ENCODE measurements around the gene PEMT. TPM values are rescaled to one million over a fixed set of nuclear protein-coding genes. Genes with fewer than 3 reads are reported as not detected.

Gene PEMT
- total RNA-seq, 1 experiment from 2014 or later: 27.0 TPM

DNA sequence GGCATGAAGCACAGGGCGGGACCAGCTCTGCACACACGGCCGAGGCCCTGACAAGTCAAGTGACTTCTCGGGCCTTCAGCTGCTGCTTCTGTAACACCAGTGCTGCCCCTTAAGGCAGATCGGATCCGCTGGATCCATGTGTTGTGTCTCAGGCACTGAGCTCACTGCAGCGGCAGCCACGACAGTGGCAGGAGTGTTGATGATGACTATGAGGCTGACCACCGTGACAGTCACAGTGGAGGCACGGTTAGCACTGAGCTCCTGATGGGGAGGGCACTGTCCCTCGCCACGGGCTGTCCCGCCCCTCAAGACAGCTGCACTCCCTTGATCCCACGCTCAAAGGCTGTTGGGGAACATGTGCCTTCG is 29.4 kb downstream of the PEMT start:
- Histone ChIP-seq H3K36me3 (ENCODE audit: control insufficient read depth, insufficient read depth, low read length) (no peaks in the 10 kb centered on the region), H3K4me1 (ENCODE audit: control insufficient read depth, insufficient read depth, low read length) (no peaks in the 10 kb centered on the region), H3K27me3 (ENCODE audit: control insufficient read depth, insufficient read depth, low read length) (no peaks in the 10 kb centered on the region), H3K9me3 (ENCODE audit: control insufficient read depth, insufficient read depth, low read depth, low read length) (no peaks in the 10 kb centered on the region), H3K4me3 (ENCODE audit: low read depth in 2 of 2, low read length in 2 of 2) (no peak overlapping the region), H3K27ac (ENCODE audit: low read length) (no peak overlapping the region)
- no TSS peak for BruUV-seq (replicated peaks)
- DNase-seq (ENCODE audit: low read depth, low spot score): no peak
- ChIA-PET POLR2A (no interaction called here), CTCF (no interaction called here)
- intact Hi-C loops (cut with micrococcal nuclease; ENCODE audit: unreplicated experiment) (no loop called here), in situ Hi-C loops (cut with HindIII; ENCODE audit: low pct_unique_long_range_greater_than_20kb, low sequenced_read_pairs) (no loop called here)
- TF ChIP-seq, protein P1, sequence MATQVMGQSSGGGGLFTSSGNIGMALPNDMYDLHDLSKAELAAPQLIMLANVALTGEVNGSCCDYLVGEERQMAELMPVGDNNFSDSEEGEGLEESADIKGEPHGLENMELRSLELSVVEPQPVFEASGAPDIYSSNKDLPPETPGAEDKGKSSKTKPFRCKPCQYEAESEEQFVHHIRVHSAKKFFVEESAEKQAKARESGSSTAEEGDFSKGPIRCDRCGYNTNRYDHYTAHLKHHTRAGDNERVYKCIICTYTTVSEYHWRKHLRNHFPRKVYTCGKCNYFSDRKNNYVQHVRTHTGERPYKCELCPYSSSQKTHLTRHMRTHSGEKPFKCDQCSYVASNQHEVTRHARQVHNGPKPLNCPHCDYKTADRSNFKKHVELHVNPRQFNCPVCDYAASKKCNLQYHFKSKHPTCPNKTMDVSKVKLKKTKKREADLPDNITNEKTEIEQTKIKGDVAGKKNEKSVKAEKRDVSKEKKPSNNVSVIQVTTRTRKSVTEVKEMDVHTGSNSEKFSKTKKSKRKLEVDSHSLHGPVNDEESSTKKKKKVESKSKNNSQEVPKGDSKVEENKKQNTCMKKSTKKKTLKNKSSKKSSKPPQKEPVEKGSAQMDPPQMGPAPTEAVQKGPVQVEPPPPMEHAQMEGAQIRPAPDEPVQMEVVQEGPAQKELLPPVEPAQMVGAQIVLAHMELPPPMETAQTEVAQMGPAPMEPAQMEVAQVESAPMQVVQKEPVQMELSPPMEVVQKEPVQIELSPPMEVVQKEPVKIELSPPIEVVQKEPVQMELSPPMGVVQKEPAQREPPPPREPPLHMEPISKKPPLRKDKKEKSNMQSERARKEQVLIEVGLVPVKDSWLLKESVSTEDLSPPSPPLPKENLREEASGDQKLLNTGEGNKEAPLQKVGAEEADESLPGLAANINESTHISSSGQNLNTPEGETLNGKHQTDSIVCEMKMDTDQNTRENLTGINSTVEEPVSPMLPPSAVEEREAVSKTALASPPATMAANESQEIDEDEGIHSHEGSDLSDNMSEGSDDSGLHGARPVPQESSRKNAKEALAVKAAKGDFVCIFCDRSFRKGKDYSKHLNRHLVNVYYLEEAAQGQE (IDR thresholded peaks at IDR 0.05; ENCODE audit: insufficient read depth in 1 of 2, low read depth in 2 of 2, low read length in 1 of 2): no peak
- TF ChIP-seq TCF7L2 (IDR thresholded peaks at IDR 0.05; ENCODE audit: low read depth, low read length) (no peak), SIN3A (IDR thresholded peaks at IDR 0.05; ENCODE audit: borderline replicate concordance, insufficient read depth, low read depth, low read length) (no peak), POLR2AphosphoS5 (IDR thresholded peaks at IDR 0.05; ENCODE audit: low read depth, low read length) (no peak)
- TF ChIP-seq, protein P2, sequence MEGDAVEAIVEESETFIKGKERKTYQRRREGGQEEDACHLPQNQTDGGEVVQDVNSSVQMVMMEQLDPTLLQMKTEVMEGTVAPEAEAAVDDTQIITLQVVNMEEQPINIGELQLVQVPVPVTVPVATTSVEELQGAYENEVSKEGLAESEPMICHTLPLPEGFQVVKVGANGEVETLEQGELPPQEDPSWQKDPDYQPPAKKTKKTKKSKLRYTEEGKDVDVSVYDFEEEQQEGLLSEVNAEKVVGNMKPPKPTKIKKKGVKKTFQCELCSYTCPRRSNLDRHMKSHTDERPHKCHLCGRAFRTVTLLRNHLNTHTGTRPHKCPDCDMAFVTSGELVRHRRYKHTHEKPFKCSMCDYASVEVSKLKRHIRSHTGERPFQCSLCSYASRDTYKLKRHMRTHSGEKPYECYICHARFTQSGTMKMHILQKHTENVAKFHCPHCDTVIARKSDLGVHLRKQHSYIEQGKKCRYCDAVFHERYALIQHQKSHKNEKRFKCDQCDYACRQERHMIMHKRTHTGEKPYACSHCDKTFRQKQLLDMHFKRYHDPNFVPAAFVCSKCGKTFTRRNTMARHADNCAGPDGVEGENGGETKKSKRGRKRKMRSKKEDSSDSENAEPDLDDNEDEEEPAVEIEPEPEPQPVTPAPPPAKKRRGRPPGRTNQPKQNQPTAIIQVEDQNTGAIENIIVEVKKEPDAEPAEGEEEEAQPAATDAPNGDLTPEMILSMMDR (IDR thresholded peaks at IDR 0.05): no peak
- no peak for ATAC-seq

DNA sequence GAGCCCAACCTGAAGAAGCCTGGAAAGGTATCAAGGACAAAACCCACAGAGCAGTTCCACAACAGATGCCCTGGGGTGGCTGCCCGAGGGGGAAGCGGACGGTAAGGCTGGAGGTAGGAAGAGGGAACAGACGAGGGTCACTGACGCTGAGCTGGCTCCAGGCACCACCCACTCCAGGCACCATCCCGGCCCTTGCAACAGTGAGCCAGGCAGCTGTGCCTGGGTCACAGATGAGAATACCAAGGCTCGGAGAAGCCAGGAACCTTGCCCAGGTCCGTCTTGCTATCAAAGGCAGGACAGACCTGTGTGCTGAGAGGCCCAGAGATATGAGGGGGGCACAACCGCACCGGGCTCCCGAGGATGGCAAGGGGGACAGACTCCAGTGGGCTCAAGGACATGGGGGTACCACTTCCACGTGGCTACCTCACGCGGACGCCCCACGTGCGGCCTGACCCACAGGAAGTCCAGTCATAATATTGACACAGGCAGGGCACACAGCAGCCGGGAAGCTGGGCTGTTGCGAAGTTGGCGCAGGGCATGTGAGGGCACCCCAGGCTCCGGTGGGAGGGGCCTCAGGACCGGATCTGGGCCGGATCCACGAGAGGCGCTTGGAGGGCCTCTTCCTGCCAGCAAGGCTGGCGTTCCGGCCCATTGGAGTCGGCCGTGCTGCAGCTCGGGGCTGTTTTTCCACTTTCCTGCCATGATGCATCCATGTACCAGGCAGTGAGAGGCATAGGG is 29.9 kb downstream of the PEMT start:
- no peaks in the 10 kb centered on the region for H3K4me1 ChIP-seq (ENCODE audit: control insufficient read depth, insufficient read depth, low read length)
- no peaks in the 10 kb centered on the region for H3K36me3 ChIP-seq (ENCODE audit: control insufficient read depth, insufficient read depth, low read length)
- no TSS peak for BruUV-seq (replicated peaks)
- H3K9me3 ChIP-seq (ENCODE audit: control insufficient read depth, insufficient read depth, low read depth, low read length): no peaks in the 10 kb centered on the region
- H3K4me3 ChIP-seq (ENCODE audit: low read depth in 2 of 2, low read length in 2 of 2): no peak overlapping the region
- H3K27ac ChIP-seq (ENCODE audit: low read length): no peak overlapping the region
- DNase-seq (ENCODE audit: low read depth, low spot score): no peak
- H3K27me3 ChIP-seq (ENCODE audit: control insufficient read depth, insufficient read depth, low read length): no peaks in the 10 kb centered on the region
- POLR2A ChIA-PET: no interaction called here
- TF ChIP-seq, protein P2 (IDR thresholded peaks at IDR 0.05): no peak
- TF ChIP-seq, protein P1 (IDR thresholded peaks at IDR 0.05; ENCODE audit: insufficient read depth in 1 of 2, low read depth in 2 of 2, low read length in 1 of 2): no peak
- TF ChIP-seq POLR2AphosphoS5 (IDR thresholded peaks at IDR 0.05; ENCODE audit: low read depth, low read length) (no peak), SIN3A (IDR thresholded peaks at IDR 0.05; ENCODE audit: borderline replicate concordance, insufficient read depth, low read depth, low read length) (no peak), TCF7L2 (IDR thresholded peaks at IDR 0.05; ENCODE audit: low read depth, low read length) (no peak)
- intact Hi-C loops (cut with micrococcal nuclease; ENCODE audit: unreplicated experiment): no loop called here
- CTCF ChIA-PET: interaction anchor here (0.5 kb wide), 1 partner anchor 36 kb away, joined by 3 read pairs; no protein-coding TSS in a partner anchor
- in situ Hi-C loops (cut with HindIII; ENCODE audit: low pct_unique_long_range_greater_than_20kb, low sequenced_read_pairs): no loop called here
- no peak for ATAC-seq

Measured in Panc1 (cell line).